Right atrium auricular region (tissue), 2 donors: ENCODE results near the gene THSD4. TPM values are rescaled to one million over a fixed set of nuclear protein-coding genes. Genes with fewer than 3 reads are reported as not detected.

Experiments used
- DNase-seq: peaks from one replicate; pipeline ENCODE4 v3.0.0-alpha.2; 2019; ENCODE audit warnings: low spot score
- H3K27ac ChIP-seq, 2 donors: fragments of 200-600 bp; sonication (generic); 1 replicate in 1 of 2; 2 replicates in 1 of 2; pipeline ENCODE4 v1.5.1; 2016 to 2019
- H3K27me3 ChIP-seq, 2 donors: fragments of 200-600 bp; sonication (generic); one replicate each; pipeline versions ENCODE4 v1.5.1 to v1.6.0; 2017 to 2019
- H3K36me3 ChIP-seq: fragments of 200-600 bp; sonication (generic); one replicate; pipeline ENCODE4 v1.5.1; 2016
- H3K4me1 ChIP-seq, 2 donors: fragments of 200-600 bp; sonication (generic); one replicate each; pipeline versions ENCODE4 v1.5.1 to v1.6.0; 2017 to 2019
- H3K4me3 ChIP-seq, 2 donors: fragments of 200-600 bp; sonication (generic); 1 replicate in 1 of 2; 2 replicates in 1 of 2; pipeline ENCODE4 v1.5.1; 2017 to 2019; ENCODE audit warnings: mild to moderate bottlenecking in 1 of 2, moderate library complexity in 1 of 2
- H3K9me3 ChIP-seq, 2 donors: fragments of 200-600 bp; sonication (generic); one replicate each; pipeline ENCODE4 v1.5.1; 2019
- CTCF ChIP-seq, 2 donors: fragments of 200-600 bp; sonication (generic); IDR thresholded peaks; one replicate each; pipeline ENCODE4 v1.5.1; 2019; ENCODE audit warnings: antibody characterized with exemption in 2 of 2
- total RNA-seq, 2 donors: library from RNA; depleted of rRNA; stranded (reverse); fragments of >200 nt; gene quantifications; one replicate each; pipeline ENCODE4 v1.1.0, GENCODE V29; 2016

THSD4 gene
- total RNA-seq, 2 donors from 2014 or later = 41.2 to 85.3 TPM

GRCh38 chr15:71306538-71306937, 191.3 kb downstream of the THSD4 start:
- no peaks in the 10 kb centered on the region for H3K9me3 ChIP-seq
- DNase-seq = no peak
- no peaks in the 10 kb centered on the region for H3K27me3 ChIP-seq
- no peak overlapping the region for H3K27ac ChIP-seq
- TF ChIP-seq CTCF (IDR thresholded peaks at IDR 0.05) = no peak
- no peaks in the 10 kb centered on the region for H3K36me3 ChIP-seq
- no peak overlapping the region for H3K4me3 ChIP-seq
- peaks cover 0 to 20% of the 10 kb centered on the region in 2 donors for H3K4me1 ChIP-seq

- DNase-seq = no peak
- no peak overlapping the region for H3K4me3 ChIP-seq
These were observed 197.0 kb downstream of the THSD4 start for GRCh38 chr15:71312194-71312708.

GRCh38 chr15:71312731-71313460, 197.6 kb downstream of the THSD4 start:
- no peak for TF ChIP-seq CTCF (IDR thresholded peaks at IDR 0.05)
- H3K4me1 ChIP-seq = no peaks in the 10 kb centered on the region
- H3K4me3 ChIP-seq = no peak overlapping the region
- no peak overlapping the region for H3K27ac ChIP-seq
- no peaks in the 10 kb centered on the region for H3K36me3 ChIP-seq
- H3K27me3 ChIP-seq = no peaks in the 10 kb centered on the region
- H3K9me3 ChIP-seq = no peaks in the 10 kb centered on the region
- no peak for DNase-seq

More at GRCh38 chr15:71312194-71312708, 197.0 kb downstream of the THSD4 start:
- H3K27me3 ChIP-seq = no peaks in the 10 kb centered on the region
- H3K27ac ChIP-seq = no peak overlapping the region
- no peaks in the 10 kb centered on the region for H3K4me1 ChIP-seq
- no peaks in the 10 kb centered on the region for H3K9me3 ChIP-seq
- TF ChIP-seq CTCF (IDR thresholded peaks at IDR 0.05) = no peak
- no peaks in the 10 kb centered on the region for H3K36me3 ChIP-seq

GRCh38 chr15:71313806-71314205, 198.5 kb downstream of the THSD4 start:
- Histone ChIP-seq H3K27ac (no peak overlapping the region), H3K4me1 (no peaks in the 10 kb centered on the region), H3K4me3 (no peak overlapping the region), H3K27me3 (no peaks in the 10 kb centered on the region), H3K9me3 (no peaks in the 10 kb centered on the region), H3K36me3 (no peaks in the 10 kb centered on the region)
- DNase-seq = no peak
- TF ChIP-seq CTCF (IDR thresholded peaks at IDR 0.05) = no peak

GRCh38 chr15:71314956-71315537, 199.8 kb downstream of the THSD4 start:
- Histone ChIP-seq H3K9me3 (no peaks in the 10 kb centered on the region), H3K27ac (no peak overlapping the region), H3K27me3 (no peaks in the 10 kb centered on the region), H3K4me3 (no peak overlapping the region), H3K4me1 (no peaks in the 10 kb centered on the region), H3K36me3 (no peaks in the 10 kb centered on the region)
- no peak for TF ChIP-seq CTCF (IDR thresholded peaks at IDR 0.05)
- DNase-seq = no peak
